HL-60 (cell line): ENCODE data around the gene SOX5.

Source experiments
- DNase-seq, 2 experiments: peaks; one replicate each; pipeline ENCODE4 v3.0.0-alpha.2; 2010 to 2020; ENCODE audit warnings: low read depth in 1 of 2, low spot score in 1 of 2
- H3K27ac ChIP-seq: fragments of 250-450 bp; sonication (Bioruptor Pico); replicated peaks from 2 replicates; pipeline ENCODE4 v1.5.1; 2020; ENCODE audit warnings: mild to moderate bottlenecking, moderate library complexity
- H3K27me3 ChIP-seq: fragments of 250-450 bp; sonication (Bioruptor Pico); 2 replicates; pipeline ENCODE4 v1.5.1; 2021; ENCODE audit warnings: mild to moderate bottlenecking, moderate library complexity; ENCODE audit not compliant: insufficient read depth, poor library complexity, severe bottlenecking
- H3K4me3 ChIP-seq: replicated peaks from 2 replicates; pipeline ENCODE4 v1.5.1; 2011; ENCODE audit warnings: mild to moderate bottlenecking, control low read depth, low read length; ENCODE audit not compliant: insufficient read depth
- CTCF ChIP-seq: IDR thresholded peaks from one replicate; pipeline ENCODE4 v1.5.1; 2011; ENCODE audit warnings: low read length, control low read depth, inconsistent platforms; ENCODE audit not compliant: insufficient read depth
- GABPA ChIP-seq: IDR thresholded peaks from 2 replicates; pipeline ENCODE4 v1.6.1; 2012; ENCODE audit warnings: low read depth
- POLR2AphosphoS5 ChIP-seq: IDR thresholded peaks from 2 replicates; pipeline ENCODE4 v1.6.1; 2012; ENCODE audit warnings: low read depth
- REST ChIP-seq: IDR thresholded peaks from 2 replicates; pipeline ENCODE4 v1.6.1; 2012; ENCODE audit warnings: low read depth; ENCODE audit not compliant: insufficient replicate concordance
- SPI1 ChIP-seq: IDR thresholded peaks from 2 replicates; pipeline ENCODE4 v1.6.1; 2012; ENCODE audit warnings: low read depth, mild to moderate bottlenecking, borderline replicate concordance

SOX5 gene

GRCh38 chr12:23634344-23634743 is 315.1 kb downstream of the SOX5 start:
- no peaks in the 10 kb centered on the region for H3K27me3 ChIP-seq
- no peak overlapping the region for H3K4me3 ChIP-seq
- TF ChIP-seq CTCF (no peak), POLR2AphosphoS5 (no peak), REST (no peak), GABPA (no peak), SPI1 (no peak)
- no peak overlapping the region for H3K27ac ChIP-seq
- no peak for DNase-seq

GRCh38 chr12:23631786-23632377 is 317.6 kb downstream of the SOX5 start:
- H3K27me3 ChIP-seq = no peaks in the 10 kb centered on the region
- no peak for TF ChIP-seq CTCF
- no peak for TF ChIP-seq GABPA
- no peak for TF ChIP-seq POLR2AphosphoS5
- TF ChIP-seq SPI1 = no peak
- TF ChIP-seq REST = no peak
- no peak for DNase-seq
- H3K27ac ChIP-seq = no peak overlapping the region
- H3K4me3 ChIP-seq = no peak overlapping the region

GRCh38 chr12:23630524-23630923 is 318.9 kb downstream of the SOX5 start:
- TF ChIP-seq POLR2AphosphoS5 (no peak), SPI1 (no peak), CTCF (no peak), GABPA (no peak), REST (no peak)
- Histone ChIP-seq H3K27ac (no peak overlapping the region), H3K4me3 (no peak overlapping the region), H3K27me3 (no peaks in the 10 kb centered on the region)
- no peak for DNase-seq
